IMR-90 (cell line): ENCODE measurements around the gene PAPSS2. TPM values are rescaled to one million over a fixed set of nuclear protein-coding genes. Genes with fewer than 3 reads are reported as not detected.

Experiments used
- ATAC-seq: fragments of 200-7000 bp; cut with Tn5 transposase; 2 replicates; pipeline ENCODE4 v1.9.1; 2020; ENCODE audit warnings: low read depth, mild to moderate bottlenecking, moderate library complexity
- BruUV-seq: library from RNA; stranded (reverse); fragments of 400-500 nt; replicated peaks from 2 replicates; lab custom pipeline; 2021; lab: Mats Ljungman, UMichigan
- CTCF ChIA-PET: fragments of 300-600 bp; formaldehyde crosslinking; extraction: SDS; loops from one replicate; lab custom pipeline; 2021; ENCODE audit warnings: antibody characterized with exemption; lab: Yijun Ruan, JAX
- POLR2A ChIA-PET: fragments of 300-600 bp; sonication (Branson Sonifier 250); formaldehyde crosslinking; loops from one replicate; lab custom pipeline; 2022; ENCODE audit warnings: antibody characterized with exemption; ENCODE audit not compliant: unreplicated experiment; lab: Charles Lee
- DNase-seq: peaks from one replicate; pipeline ENCODE4 v3.0.0; 2013
- H2AFZ ChIP-seq: replicated peaks from 2 replicates; pipeline ENCODE3; 2013; ENCODE audit warnings: low read length, mild to moderate bottlenecking; ENCODE audit not compliant: poor library complexity
- H2AK5ac ChIP-seq: 2 replicates; pipeline ENCODE4 v1.6.1; 2013; ENCODE audit warnings: low read depth, low read length, inconsistent platforms
- H2AK9ac ChIP-seq: replicated peaks from 2 replicates; pipeline ENCODE3; 2013; ENCODE audit warnings: mild to moderate bottlenecking, low read depth, low read length, moderate library complexity; ENCODE audit not compliant: poor library complexity
- H2BK120ac ChIP-seq: 2 replicates; pipeline ENCODE4 v1.6.1; 2013; ENCODE audit warnings: low read depth, low read length, inconsistent platforms
- H2BK15ac ChIP-seq: 3 replicates; pipeline ENCODE4 v1.6.1; 2013; ENCODE audit warnings: low read depth, low read length, inconsistent platforms
- H2BK20ac ChIP-seq: 2 replicates; pipeline ENCODE4 v1.6.1; 2013; ENCODE audit warnings: low read depth, mild to moderate bottlenecking, inconsistent platforms, low read length, moderate library complexity
- H2BK5ac ChIP-seq: 2 replicates; pipeline ENCODE4 v1.6.1; 2013; ENCODE audit warnings: mild to moderate bottlenecking, low read depth, low read length, inconsistent platforms; ENCODE audit not compliant: poor library complexity, severe bottlenecking
- H3K14ac ChIP-seq: replicated peaks from 2 replicates; pipeline ENCODE4 v1.6.1; 2013; ENCODE audit warnings: low read depth, low read length, inconsistent platforms
- H3K18ac ChIP-seq: 2 replicates; pipeline ENCODE4 v1.6.1; 2013; ENCODE audit warnings: low read depth, low read length, control low read depth
- H3K23ac ChIP-seq: 2 replicates; pipeline ENCODE4 v1.6.1; 2013; ENCODE audit warnings: low read depth, low read length, inconsistent platforms
- H3K27ac ChIP-seq: 2 replicates; pipeline ENCODE4 v1.5.1; 2013; ENCODE audit warnings: mild to moderate bottlenecking, control low read depth, low read length; ENCODE audit not compliant: insufficient read depth
- H3K27me3 ChIP-seq: 2 replicates; pipeline ENCODE4 v1.6.1; 2013; ENCODE audit warnings: low read length; ENCODE audit not compliant: control insufficient read depth, insufficient read depth
- H3K36me3 ChIP-seq: 2 replicates; pipeline ENCODE4 v1.6.1; 2013; ENCODE audit warnings: low read length, mixed read lengths; ENCODE audit not compliant: control insufficient read depth, insufficient read depth
- H3K4ac ChIP-seq: 2 replicates; pipeline ENCODE4 v1.6.1; 2013; ENCODE audit warnings: low read depth, low read length, inconsistent platforms
- H3K4me1 ChIP-seq: 2 replicates; pipeline ENCODE4 v1.6.1; 2013; ENCODE audit warnings: low read length, mixed read lengths; ENCODE audit not compliant: control insufficient read depth, insufficient read depth
- H3K4me2 ChIP-seq: 2 replicates; pipeline ENCODE4 v1.6.1; 2013; ENCODE audit warnings: low read depth, mild to moderate bottlenecking, control low read depth, low read length, moderate library complexity
- H3K4me3 ChIP-seq: 2 replicates; pipeline ENCODE4 v1.5.1; 2013; ENCODE audit warnings: low read depth, mild to moderate bottlenecking, control low read depth, low read length, moderate library complexity; ENCODE audit not compliant: insufficient read depth
- H3K56ac ChIP-seq: 2 replicates; pipeline ENCODE4 v1.6.1; 2013; ENCODE audit warnings: low read length, inconsistent platforms; ENCODE audit not compliant: insufficient read depth; ENCODE audit errors: extremely low read depth
- H3K79me1 ChIP-seq, 2 experiments: 2 replicates each; pipeline ENCODE4 v1.6.1; 2013; ENCODE audit warnings: low read length in 2 of 2, inconsistent platforms in 1 of 2, low read depth in 1 of 2
- H3K9ac ChIP-seq: 2 replicates; pipeline ENCODE4 v1.6.1; 2013; ENCODE audit warnings: low read depth, low read length, control low read depth
- H3K9me1 ChIP-seq: 2 replicates; pipeline ENCODE4 v1.6.1; 2013; ENCODE audit warnings: low read length, inconsistent platforms; ENCODE audit not compliant: insufficient read depth
- H3K9me3 ChIP-seq: 2 replicates; pipeline ENCODE4 v1.6.1; 2013; ENCODE audit warnings: low read length; ENCODE audit not compliant: control insufficient read depth, insufficient read depth
- H4K20me1 ChIP-seq: 2 replicates; pipeline ENCODE4 v1.6.1; 2013; ENCODE audit warnings: low read length, inconsistent platforms; ENCODE audit not compliant: insufficient read depth
- H4K5ac ChIP-seq: 2 replicates; pipeline ENCODE4 v1.6.1; 2013; ENCODE audit warnings: mild to moderate bottlenecking, low read depth, low read length, control low read depth
- H4K8ac ChIP-seq, 2 experiments: 2 replicates each; pipeline ENCODE4 v1.6.1; 2013; ENCODE audit warnings: low read depth in 2 of 2, low read length in 2 of 2, control low read depth in 1 of 2, inconsistent platforms in 1 of 2
- H4K91ac ChIP-seq: 2 replicates; pipeline ENCODE4 v1.6.1; 2013; ENCODE audit warnings: low read depth, low read length, inconsistent platforms; ENCODE audit not compliant: insufficient read depth
- BHLHE40 ChIP-seq: fragments of 150-350 bp; IDR thresholded peaks from 2 replicates; pipeline ENCODE4 v1.6.1; 2016; ENCODE audit warnings: mild to moderate bottlenecking, low read depth, low read length
- CHD1 ChIP-seq: IDR thresholded peaks from 2 replicates; pipeline ENCODE4 v1.6.1; 2012; ENCODE audit warnings: low read depth, low read length, improper control_type of control experiment
- MAFK ChIP-seq: IDR thresholded peaks from 2 replicates; pipeline ENCODE4 v1.6.1; 2012; ENCODE audit warnings: low read depth, low read length, improper control_type of control experiment
- NFE2L2 ChIP-seq: fragments of 150-350 bp; IDR thresholded peaks from 2 replicates; pipeline ENCODE4 v1.6.1; 2016; ENCODE audit warnings: low read depth, mild to moderate bottlenecking, low read length
- POLR2A ChIP-seq: IDR thresholded peaks from 2 replicates; pipeline ENCODE4 v1.6.1; 2012; ENCODE audit warnings: mild to moderate bottlenecking, low read depth, low read length
- SMC3 ChIP-seq: fragments of 150-350 bp; IDR thresholded peaks from 2 replicates; pipeline ENCODE4 v1.6.1; 2016; ENCODE audit warnings: low read depth, mild to moderate bottlenecking, antibody characterized with exemption, low read length, moderate library complexity
- WGBS, 2 experiments: methylation state at CpG; one replicate each; pipeline versions ENCODE4 v1.1.5 to v1.1.7; 2013; ENCODE audit warnings: missing lambda C conversion rate in 2 of 2; ENCODE audit not compliant: insufficient read length in 1 of 2; ENCODE audit errors: extremely low coverage in 2 of 2; 5-methylcytosine and 5-hydroxymethylcytosine counted together
- dilution Hi-C: fragments of 300-500 bp; cut with HindIII; formaldehyde crosslinking; loops from one replicate; pipeline ENCODE4 v1.14.3; 2018; ENCODE audit warnings: low sequenced_read_pairs; ENCODE audit not compliant: unreplicated experiment
- in situ Hi-C: fragments of 300-500 bp; cut with MboI; formaldehyde crosslinking; loops from 3 replicates; pipeline ENCODE4 v1.14.3; 2019; ENCODE audit warnings: low sequenced_read_pairs, inconsistent platforms, mixed read lengths
- intact Hi-C: fragments of 100-400 bp; cut with micrococcal nuclease; formaldehyde crosslinking; loops from 2 replicates; pipeline ENCODE4 v1.10.0; 2022
- polyA plus RNA-seq, 3 experiments: library from polyadenylated mRNA; depleted of rRNA; stranded (reverse); fragments of >200 nt; gene quantifications; 2 replicates each; pipeline ENCODE4 v1.2.3, GENCODE V29; 2012; ENCODE audit warnings: low replicate concordance in 1 of 3
- total RNA-seq: library from RNA; depleted of rRNA; stranded (reverse); fragments of >200 nt; gene quantifications from 2 replicates; pipeline ENCODE4 v1.2.3, GENCODE V29; 2012

PAPSS2 gene
- total and polyA plus RNA-seq, 2 of the 4 experiments (the other 2 are of a cell fraction): 55.0 to 63.3 TPM

GRCh38 chr10:87751274-87751673 is 91.6 kb downstream of the PAPSS2 start:
- no peak overlapping the region for H2AK9ac ChIP-seq
- in situ Hi-C loops: no loop called here
- H3K4ac ChIP-seq: no peak overlapping the region
- POLR2A ChIA-PET: no interaction called here
- WGBS, 2 experiments: no CpG with 5 or more reads among the region's 2 CpGs
- no peak overlapping the region for H3K4me3 ChIP-seq
- TF ChIP-seq BHLHE40 (no peak), CHD1 (no peak), MAFK (no peak), NFE2L2 (no peak), SMC3 (no peak), POLR2A (no peak)
- CTCF ChIA-PET: interaction anchor here (1.0 kb wide), 2 partner anchors 23 to 94 kb away, joined by 3 to 4 read pairs; no protein-coding TSS in a partner anchor
- H4K8ac ChIP-seq: no peak overlapping the region
- peaks cover 10% of the 10 kb centered on the region for H3K36me3 ChIP-seq
- intact Hi-C loops: no loop called here
- H2BK5ac ChIP-seq: no peak overlapping the region
- no peak overlapping the region for H2BK120ac ChIP-seq
- no peaks in the 10 kb centered on the region; the same call in 1 of the 2 replicates for H4K20me1 ChIP-seq
- ATAC-seq (no peak), DNase-seq (no peak)
- no peak overlapping the region for H3K18ac ChIP-seq
- no peaks in the 10 kb centered on the region for H3K9me3 ChIP-seq
- no peak overlapping the region for H3K4me2 ChIP-seq
- H3K79me1 ChIP-seq: peaks cover 0 to 15% of the 10 kb centered on the region in 2 experiments; a peak in 3 of 4 replicates
- H3K14ac ChIP-seq: no peak overlapping the region
- no peak overlapping the region for H3K23ac ChIP-seq
- H4K5ac ChIP-seq: no peak overlapping the region
- H2AK5ac ChIP-seq: no peak overlapping the region
- H2BK20ac ChIP-seq: no peak overlapping the region
- H2AFZ ChIP-seq: no peak overlapping the region
- H3K9me1 ChIP-seq: peaks cover 4% of the 10 kb centered on the region; the same call in 1 of the 2 replicates
- H3K56ac ChIP-seq: no peak overlapping the region
- H4K91ac ChIP-seq: no peak overlapping the region
- BruUV-seq: no TSS peak
- H2BK15ac ChIP-seq: no peak overlapping the region
- dilution Hi-C loops: no loop called here
- no peaks in the 10 kb centered on the region for H3K27me3 ChIP-seq
- H3K4me1 ChIP-seq: peaks cover 2% of the 10 kb centered on the region
- H3K9ac ChIP-seq: no peak overlapping the region
- no peak overlapping the region for H3K27ac ChIP-seq
